Thyroid gland (tissue), 4 donors: ENCODE results near the gene CENPM.

Experiments used
- CTCF ChIP-seq, 6 experiments: fragments of 200-600 bp in 3 of 6; fragments of 450-650 bp in 3 of 6; sonication (generic) in 3 of 6; IDR thresholded peaks; one replicate each; pipeline ENCODE4 v1.5.1; 2016 to 2019; ENCODE audit warnings: antibody characterized with exemption in 6 of 6, mild to moderate bottlenecking in 2 of 6, inconsistent platforms in 1 of 6, moderate library complexity in 1 of 6
- POLR2A ChIP-seq, 2 donors: fragments of 450-650 bp; IDR thresholded peaks; one replicate each; pipeline ENCODE4 v1.6.1; 2017; ENCODE audit warnings: antibody characterized with exemption in 2 of 2, mild to moderate bottlenecking in 2 of 2, moderate library complexity in 1 of 2

DNA sequence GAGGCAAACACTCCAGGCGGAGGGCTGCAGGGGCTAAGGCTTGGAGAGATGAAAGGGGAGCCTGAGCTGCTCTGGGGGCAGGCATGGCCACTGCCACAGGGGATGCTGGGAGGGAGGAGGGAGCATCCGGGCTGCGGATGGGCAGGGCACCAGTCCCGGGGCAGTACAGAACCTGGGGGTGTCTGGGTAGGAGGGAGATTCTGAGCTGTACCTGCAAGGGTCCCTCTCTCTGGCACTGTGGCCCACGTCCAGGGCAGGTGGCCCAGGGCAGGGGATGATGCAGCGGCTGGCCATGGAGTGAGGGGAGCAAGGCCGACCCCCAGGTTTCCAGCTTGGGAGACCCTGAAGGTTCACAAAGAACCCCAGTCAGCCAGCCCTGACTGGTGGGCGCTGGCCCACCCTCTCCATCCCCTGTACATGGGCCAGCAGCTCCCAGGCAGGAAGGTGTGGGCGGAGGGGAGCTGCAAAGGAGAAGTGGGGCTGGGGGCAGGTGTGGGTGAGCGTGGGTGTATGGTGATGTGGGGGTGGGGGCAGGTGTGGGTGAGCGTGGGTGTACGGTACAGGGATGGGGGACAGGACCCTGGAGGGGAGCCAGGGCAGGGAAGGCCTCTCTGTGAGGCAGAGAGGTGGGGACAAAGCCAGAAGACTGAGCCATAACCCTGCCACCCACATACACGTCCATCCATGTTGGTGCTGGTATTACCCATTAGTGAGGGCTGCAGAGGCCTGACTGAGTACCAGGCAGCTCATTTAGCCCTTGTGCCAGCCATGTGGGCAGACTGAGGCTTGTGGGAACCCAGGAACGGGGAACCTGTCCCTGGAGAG is 18.1 kb downstream of the CENPM start:
- no peak for TF ChIP-seq POLR2A (IDR thresholded peaks at IDR 0.05)
- TF ChIP-seq CTCF (IDR thresholded peaks at IDR 0.05): no peak
